HCT116 (cell line): ENCODE results near the gene DAAM2.

ENCODE experiments used
- EGR1 ChIP-seq: IDR thresholded peaks from 2 replicates; pipeline ENCODE4 v1.6.1; 2012; ENCODE audit warnings: low read depth
- EZH2 ChIP-seq: fragments of 200-600 bp; sonication (generic); IDR thresholded peaks from 2 replicates; pipeline ENCODE4 v1.6.1; 2017; ENCODE audit warnings: antibody characterized with exemption, mixed run types
- EZH2phosphoT487 ChIP-seq: fragments of 200-600 bp; IDR thresholded peaks from 2 replicates; pipeline ENCODE4 v1.6.1; 2018; ENCODE audit warnings: antibody characterized with exemption, borderline replicate concordance
- FOSL1 ChIP-seq: IDR thresholded peaks from 2 replicates; pipeline ENCODE4 v1.6.1; 2012; ENCODE audit warnings: low read depth
- JUND ChIP-seq: IDR thresholded peaks from 2 replicates; pipeline ENCODE4 v1.6.1; 2012
- POLR2A ChIP-seq: IDR thresholded peaks from 2 replicates; pipeline ENCODE4 v1.7.0; 2011; ENCODE audit warnings: borderline replicate concordance; ENCODE audit not compliant: insufficient read depth, insufficient read length; ENCODE audit errors: extremely low read depth
- POLR2AphosphoS5 ChIP-seq: IDR thresholded peaks from 2 replicates; pipeline ENCODE4 v1.6.1; 2011; ENCODE audit warnings: mild to moderate bottlenecking, low read depth, low read length, moderate library complexity
- RAD21 ChIP-seq: IDR thresholded peaks from 2 replicates; pipeline ENCODE4 v1.6.1; 2012; ENCODE audit warnings: low read depth, mild to moderate bottlenecking
- SRF ChIP-seq: IDR thresholded peaks from 2 replicates; pipeline ENCODE4 v1.6.1; 2012; ENCODE audit warnings: low read depth
- ZFX ChIP-seq: fragments of 450-650 bp; IDR thresholded peaks from 2 replicates; pipeline ENCODE4 v1.6.1; 2017
- ZNF274 ChIP-seq: fragments of 200-500 bp; sonication (Bioruptor generic); IDR thresholded peaks from 2 replicates; pipeline ENCODE4 v1.6.1; 2014; ENCODE audit warnings: mild to moderate bottlenecking, low read depth, low read length, inconsistent platforms
- TF ChIP-seq, protein P1 (sequence below): IDR thresholded peaks from 2 replicates; pipeline ENCODE4 v1.6.1; 2012; ENCODE audit warnings: low read depth
- TF ChIP-seq, protein P2 (sequence below), 3 experiments: fragments of 200-600 bp in 1 of 3; sonication (generic) in 1 of 3; IDR thresholded peaks in 2 of 3; conservative IDR thresholded peaks in 1 of 3; 2 replicates each; pipeline ENCODE4 v1.5.1; 2012 to 2017; ENCODE audit warnings: low read depth in 2 of 3, low read length in 2 of 3, antibody characterized with exemption in 1 of 3, borderline replicate concordance in 1 of 3, control low read depth in 1 of 3, mild to moderate bottlenecking in 1 of 3, mixed read lengths in 1 of 3, mixed run types in 1 of 3, moderate library complexity in 1 of 3; ENCODE audit not compliant: insufficient read depth in 1 of 3
- TF ChIP-seq, protein P3 (sequence below): IDR thresholded peaks from 2 replicates; pipeline ENCODE4 v1.6.1; 2012

DNA sequence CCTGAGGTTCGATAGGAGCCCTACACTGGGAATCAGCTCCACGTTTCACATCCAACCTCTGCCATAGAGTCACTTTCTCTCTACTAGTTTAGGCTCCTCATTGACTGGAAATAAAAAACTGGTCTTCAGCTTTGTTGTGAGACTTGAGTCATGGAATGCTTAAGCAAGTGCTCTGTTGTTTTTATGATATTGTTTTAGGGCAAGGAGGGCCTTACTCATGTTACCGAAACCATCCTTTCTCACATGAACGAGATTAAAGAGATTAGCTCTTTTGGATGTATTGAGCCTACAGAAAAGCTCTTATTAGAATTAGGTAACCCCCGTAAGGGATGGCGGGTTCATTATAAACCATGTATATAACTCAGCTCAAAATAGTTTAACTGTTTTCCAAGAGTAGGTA, 149.0 kb downstream of the DAAM2 start:
- TF ChIP-seq, protein P1, sequence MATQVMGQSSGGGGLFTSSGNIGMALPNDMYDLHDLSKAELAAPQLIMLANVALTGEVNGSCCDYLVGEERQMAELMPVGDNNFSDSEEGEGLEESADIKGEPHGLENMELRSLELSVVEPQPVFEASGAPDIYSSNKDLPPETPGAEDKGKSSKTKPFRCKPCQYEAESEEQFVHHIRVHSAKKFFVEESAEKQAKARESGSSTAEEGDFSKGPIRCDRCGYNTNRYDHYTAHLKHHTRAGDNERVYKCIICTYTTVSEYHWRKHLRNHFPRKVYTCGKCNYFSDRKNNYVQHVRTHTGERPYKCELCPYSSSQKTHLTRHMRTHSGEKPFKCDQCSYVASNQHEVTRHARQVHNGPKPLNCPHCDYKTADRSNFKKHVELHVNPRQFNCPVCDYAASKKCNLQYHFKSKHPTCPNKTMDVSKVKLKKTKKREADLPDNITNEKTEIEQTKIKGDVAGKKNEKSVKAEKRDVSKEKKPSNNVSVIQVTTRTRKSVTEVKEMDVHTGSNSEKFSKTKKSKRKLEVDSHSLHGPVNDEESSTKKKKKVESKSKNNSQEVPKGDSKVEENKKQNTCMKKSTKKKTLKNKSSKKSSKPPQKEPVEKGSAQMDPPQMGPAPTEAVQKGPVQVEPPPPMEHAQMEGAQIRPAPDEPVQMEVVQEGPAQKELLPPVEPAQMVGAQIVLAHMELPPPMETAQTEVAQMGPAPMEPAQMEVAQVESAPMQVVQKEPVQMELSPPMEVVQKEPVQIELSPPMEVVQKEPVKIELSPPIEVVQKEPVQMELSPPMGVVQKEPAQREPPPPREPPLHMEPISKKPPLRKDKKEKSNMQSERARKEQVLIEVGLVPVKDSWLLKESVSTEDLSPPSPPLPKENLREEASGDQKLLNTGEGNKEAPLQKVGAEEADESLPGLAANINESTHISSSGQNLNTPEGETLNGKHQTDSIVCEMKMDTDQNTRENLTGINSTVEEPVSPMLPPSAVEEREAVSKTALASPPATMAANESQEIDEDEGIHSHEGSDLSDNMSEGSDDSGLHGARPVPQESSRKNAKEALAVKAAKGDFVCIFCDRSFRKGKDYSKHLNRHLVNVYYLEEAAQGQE: no peak
- TF ChIP-seq, protein P2, sequence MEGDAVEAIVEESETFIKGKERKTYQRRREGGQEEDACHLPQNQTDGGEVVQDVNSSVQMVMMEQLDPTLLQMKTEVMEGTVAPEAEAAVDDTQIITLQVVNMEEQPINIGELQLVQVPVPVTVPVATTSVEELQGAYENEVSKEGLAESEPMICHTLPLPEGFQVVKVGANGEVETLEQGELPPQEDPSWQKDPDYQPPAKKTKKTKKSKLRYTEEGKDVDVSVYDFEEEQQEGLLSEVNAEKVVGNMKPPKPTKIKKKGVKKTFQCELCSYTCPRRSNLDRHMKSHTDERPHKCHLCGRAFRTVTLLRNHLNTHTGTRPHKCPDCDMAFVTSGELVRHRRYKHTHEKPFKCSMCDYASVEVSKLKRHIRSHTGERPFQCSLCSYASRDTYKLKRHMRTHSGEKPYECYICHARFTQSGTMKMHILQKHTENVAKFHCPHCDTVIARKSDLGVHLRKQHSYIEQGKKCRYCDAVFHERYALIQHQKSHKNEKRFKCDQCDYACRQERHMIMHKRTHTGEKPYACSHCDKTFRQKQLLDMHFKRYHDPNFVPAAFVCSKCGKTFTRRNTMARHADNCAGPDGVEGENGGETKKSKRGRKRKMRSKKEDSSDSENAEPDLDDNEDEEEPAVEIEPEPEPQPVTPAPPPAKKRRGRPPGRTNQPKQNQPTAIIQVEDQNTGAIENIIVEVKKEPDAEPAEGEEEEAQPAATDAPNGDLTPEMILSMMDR (IDR thresholded peaks at IDR 0.05 in 2 of 3, conservative IDR thresholded peaks at IDR 0.05 in 1 of 3; ENCODE audit: borderline replicate concordance in 1 of 3, insufficient read depth in 1 of 3, low read depth in 2 of 3, low read length in 2 of 3): no peak
- TF ChIP-seq JUND: no peak
- TF ChIP-seq EZH2phosphoT487: no peak
- TF ChIP-seq POLR2AphosphoS5: no peak
- no peak for TF ChIP-seq EGR1
- TF ChIP-seq, protein P3, sequence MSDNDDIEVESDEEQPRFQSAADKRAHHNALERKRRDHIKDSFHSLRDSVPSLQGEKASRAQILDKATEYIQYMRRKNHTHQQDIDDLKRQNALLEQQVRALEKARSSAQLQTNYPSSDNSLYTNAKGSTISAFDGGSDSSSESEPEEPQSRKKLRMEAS: no peak
- TF ChIP-seq POLR2A: no peak
- TF ChIP-seq EZH2: no peak
- no peak for TF ChIP-seq SRF
- TF ChIP-seq ZNF274: no peak
- no peak for TF ChIP-seq FOSL1
- TF ChIP-seq RAD21: no peak
- TF ChIP-seq ZFX: no peak
